ENCODE data around the gene SP3.

The SP3 gene

DNA sequence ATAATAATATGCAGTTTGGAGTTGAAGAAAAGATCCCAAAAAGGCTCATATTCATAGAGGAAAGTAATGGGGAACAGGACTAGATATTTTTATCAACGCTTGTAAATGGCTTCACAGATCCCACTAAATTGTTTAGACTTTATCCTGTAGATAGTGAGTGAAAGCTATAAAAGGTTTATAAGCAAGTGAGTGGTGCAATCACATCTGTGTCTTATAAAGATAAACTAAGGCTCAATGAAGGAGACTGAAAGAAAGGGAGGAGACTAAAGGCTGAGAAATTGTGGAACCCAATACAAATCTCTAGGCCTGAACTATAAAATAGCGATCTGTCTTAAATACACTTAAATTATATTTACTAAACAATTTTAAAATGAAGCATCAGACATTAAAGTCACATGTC is 7.7 kb downstream of the SP3 start:
- DNase-seq (ENCODE audit: low read depth) = no peak

DNA sequence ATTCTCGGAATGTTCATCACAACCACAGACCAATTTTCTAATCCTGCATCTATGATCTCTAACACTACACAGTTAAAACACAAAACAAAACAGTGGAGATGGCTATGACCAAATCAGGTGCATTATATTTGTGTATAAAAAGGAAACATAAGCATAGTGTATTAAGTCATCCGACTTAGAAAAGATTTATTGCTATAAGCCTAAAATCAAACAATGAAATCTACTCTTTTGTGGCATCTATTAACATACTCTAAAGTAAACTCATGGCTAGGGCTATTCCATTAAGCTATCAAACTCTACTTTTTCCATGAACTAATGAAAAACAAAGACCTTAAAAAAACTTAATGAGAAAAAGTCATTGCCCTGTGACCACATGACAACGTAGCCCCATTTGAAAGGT is 8.7 kb downstream of the SP3 start:
- TF ChIP-seq, protein P1, sequence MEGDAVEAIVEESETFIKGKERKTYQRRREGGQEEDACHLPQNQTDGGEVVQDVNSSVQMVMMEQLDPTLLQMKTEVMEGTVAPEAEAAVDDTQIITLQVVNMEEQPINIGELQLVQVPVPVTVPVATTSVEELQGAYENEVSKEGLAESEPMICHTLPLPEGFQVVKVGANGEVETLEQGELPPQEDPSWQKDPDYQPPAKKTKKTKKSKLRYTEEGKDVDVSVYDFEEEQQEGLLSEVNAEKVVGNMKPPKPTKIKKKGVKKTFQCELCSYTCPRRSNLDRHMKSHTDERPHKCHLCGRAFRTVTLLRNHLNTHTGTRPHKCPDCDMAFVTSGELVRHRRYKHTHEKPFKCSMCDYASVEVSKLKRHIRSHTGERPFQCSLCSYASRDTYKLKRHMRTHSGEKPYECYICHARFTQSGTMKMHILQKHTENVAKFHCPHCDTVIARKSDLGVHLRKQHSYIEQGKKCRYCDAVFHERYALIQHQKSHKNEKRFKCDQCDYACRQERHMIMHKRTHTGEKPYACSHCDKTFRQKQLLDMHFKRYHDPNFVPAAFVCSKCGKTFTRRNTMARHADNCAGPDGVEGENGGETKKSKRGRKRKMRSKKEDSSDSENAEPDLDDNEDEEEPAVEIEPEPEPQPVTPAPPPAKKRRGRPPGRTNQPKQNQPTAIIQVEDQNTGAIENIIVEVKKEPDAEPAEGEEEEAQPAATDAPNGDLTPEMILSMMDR (conservative IDR thresholded peaks at IDR 0.05; ENCODE audit: low read depth, low read length) = no peak
- no peak overlapping the region for H3K4me3 ChIP-seq (ENCODE audit: low read depth, low read length)
- DNase-seq (ENCODE audit: low read depth) = no peak

More for the DNA sequence above, 7.7 kb downstream of the SP3 start:
- TF ChIP-seq, protein P1 (conservative IDR thresholded peaks at IDR 0.05; ENCODE audit: low read depth, low read length) = no peak
- no peak overlapping the region for H3K4me3 ChIP-seq (ENCODE audit: low read depth, low read length)

DNA sequence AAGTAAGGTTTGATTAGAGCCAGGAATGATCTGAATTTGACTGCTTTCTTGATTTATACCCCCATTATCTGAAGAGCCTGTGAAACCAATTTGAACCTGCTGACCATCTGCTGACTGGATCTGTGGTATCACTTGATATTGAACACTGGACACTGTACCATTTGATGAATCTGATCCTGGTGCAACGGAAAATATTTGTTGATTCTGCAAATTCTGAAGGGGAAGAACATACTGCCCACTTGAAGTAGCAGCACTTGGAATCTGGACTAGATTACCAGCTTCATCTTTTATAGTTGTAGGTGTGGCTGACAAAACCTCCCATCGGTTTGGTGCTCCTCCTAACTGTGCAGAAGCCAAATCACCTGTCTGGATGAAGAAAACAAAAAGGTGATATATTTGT is 9.3 kb downstream of the SP3 start:
- TF ChIP-seq, protein P1 (conservative IDR thresholded peaks at IDR 0.05; ENCODE audit: low read depth, low read length) = no peak
- H3K4me3 ChIP-seq (ENCODE audit: low read depth, low read length) = no peak overlapping the region
- no peak for DNase-seq (ENCODE audit: low read depth)

DNA sequence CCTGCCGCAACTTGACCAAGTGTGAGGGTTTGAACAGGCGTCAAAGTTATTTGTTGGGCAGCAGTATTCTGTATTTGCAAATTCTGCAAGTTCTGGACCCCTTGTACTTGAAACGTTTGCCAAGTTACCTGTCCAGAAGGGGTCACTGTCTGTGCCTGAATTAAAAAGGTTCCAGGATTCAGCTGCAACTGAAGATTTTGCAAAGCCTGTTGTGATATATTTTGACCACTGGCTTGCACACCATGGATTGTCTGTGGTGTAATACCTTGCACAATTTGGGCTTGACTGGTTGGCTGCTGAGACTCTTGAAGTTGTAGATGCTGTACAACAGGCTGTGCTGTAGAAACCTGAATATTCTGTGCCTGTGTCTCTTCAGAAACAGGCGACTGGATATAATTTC is 10.2 kb downstream of the SP3 start:
- no peak for DNase-seq (ENCODE audit: low read depth)
- TF ChIP-seq, protein P1 (conservative IDR thresholded peaks at IDR 0.05; ENCODE audit: low read depth, low read length) = no peak
- no peak overlapping the region for H3K4me3 ChIP-seq (ENCODE audit: low read depth, low read length)

DNA sequence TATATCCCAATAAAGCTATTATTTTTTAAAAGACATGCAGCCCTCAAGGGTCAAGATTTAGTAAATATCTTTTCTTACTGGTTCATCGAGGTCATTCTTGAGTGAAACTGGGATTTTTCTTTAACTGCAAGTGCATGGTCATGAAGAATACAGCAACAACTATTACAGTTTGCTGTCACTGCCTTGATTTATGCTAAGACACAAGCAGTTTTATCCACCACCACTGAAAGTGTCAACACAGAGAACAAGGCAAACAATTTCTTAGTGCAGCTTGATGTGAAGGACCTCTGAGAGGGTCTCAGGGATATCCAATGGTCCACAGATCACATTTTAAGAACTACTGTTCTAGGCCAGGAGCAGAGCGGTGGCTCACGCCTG is 12.1 kb downstream of the SP3 start:
- DNase-seq (ENCODE audit: low read depth) = no peak
- no peak overlapping the region for H3K4me3 ChIP-seq (ENCODE audit: low read depth, low read length)
- TF ChIP-seq, protein P1 (conservative IDR thresholded peaks at IDR 0.05; ENCODE audit: low read depth, low read length) = no peak

DNA sequence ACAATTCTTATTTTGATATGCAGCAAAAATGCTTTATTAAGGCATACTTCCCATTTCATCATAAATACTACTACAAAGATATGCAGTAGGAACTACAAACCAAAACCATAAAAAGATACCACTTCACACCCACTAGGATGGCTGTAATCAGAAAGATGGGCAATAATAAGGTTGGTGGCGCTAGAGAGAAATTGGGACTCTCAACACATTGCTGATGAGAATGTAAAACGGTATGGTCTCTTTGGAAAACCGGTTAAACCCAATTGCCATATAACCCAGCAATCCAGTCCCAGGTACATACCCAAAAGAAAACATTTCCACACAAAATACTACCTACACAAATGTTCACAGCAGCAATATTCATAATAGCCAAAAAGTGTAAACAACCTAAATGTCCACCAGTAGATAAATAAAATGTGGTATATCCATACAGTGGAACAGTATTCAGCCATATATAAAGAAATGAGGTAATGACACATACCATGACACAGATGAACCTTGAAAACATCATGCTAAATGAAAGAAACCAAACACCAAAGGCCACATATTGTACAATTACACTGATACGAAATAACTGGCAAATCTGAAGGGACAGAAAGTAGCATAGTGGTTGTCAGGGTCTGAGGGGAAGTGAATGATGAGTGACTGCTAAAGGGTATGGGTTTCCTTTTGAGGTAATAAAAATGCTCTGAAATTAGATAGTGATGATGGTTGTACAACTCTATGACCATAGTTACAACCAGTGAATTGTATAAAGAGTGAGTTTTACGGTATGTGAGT is 12.7 kb downstream of the SP3 start:
- no peak for DNase-seq (ENCODE audit: low read depth)
- no peak overlapping the region for H3K4me3 ChIP-seq (ENCODE audit: low read depth, low read length)
- TF ChIP-seq, protein P1 (conservative IDR thresholded peaks at IDR 0.05; ENCODE audit: low read depth, low read length) = no peak

DNA sequence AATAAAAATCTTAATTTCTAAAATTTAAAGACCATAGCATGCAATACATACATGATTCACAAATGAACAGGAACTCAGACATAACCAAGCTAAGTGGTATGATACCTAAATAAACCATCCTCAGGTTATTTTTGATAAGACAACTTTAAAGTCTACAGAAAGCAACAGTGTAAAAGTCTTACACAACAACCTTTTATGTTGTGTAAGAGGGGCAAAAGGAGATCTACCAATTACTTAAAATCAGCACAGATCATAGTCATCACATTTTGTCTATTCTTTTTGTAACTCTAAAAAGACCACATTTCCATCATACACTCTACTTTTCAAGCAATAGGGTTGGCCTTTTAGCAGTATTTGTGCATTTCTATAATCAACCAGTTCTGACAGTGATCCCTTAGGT is 16.3 kb downstream of the SP3 start:
- DNase-seq (ENCODE audit: low read depth) = no peak
- TF ChIP-seq, protein P1 (conservative IDR thresholded peaks at IDR 0.05; ENCODE audit: low read depth, low read length) = no peak
- no peak overlapping the region for H3K4me3 ChIP-seq (ENCODE audit: low read depth, low read length)
